HG03139 (cell line): ENCODE results near the gene TGM3.

ENCODE experiments used
- ATAC-seq: cut with Tn5 transposase; IDR thresholded peaks from one replicate; pipeline ENCODE4 v1.9.1; 2021; ENCODE audit not compliant: unreplicated experiment

Gene TGM3

GRCh38 chr20:2335096-2335870 is 39.5 kb downstream of the TGM3 start:
- ATAC-seq = no peak

DNA sequence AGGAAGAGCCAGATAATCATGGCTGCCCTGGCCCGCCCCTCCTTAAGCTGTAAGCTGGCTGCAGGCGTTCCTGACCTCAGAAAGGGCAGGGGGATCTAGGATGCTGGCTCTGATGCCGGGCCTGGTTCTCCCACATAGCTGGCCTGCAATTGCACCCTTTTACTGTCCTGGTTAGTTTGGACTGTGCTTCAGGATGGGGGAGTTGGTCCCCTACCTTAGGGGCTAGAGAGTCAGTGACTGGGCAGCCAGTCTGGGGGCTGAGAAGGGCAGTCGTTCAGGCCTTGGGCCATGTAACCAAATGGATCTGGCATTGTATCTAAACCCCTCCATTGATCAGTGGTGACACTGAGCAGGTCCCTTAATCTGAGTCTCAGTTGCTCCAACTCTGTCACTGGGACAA is 40.7 kb downstream of the TGM3 start:
- no peak for ATAC-seq

DNA sequence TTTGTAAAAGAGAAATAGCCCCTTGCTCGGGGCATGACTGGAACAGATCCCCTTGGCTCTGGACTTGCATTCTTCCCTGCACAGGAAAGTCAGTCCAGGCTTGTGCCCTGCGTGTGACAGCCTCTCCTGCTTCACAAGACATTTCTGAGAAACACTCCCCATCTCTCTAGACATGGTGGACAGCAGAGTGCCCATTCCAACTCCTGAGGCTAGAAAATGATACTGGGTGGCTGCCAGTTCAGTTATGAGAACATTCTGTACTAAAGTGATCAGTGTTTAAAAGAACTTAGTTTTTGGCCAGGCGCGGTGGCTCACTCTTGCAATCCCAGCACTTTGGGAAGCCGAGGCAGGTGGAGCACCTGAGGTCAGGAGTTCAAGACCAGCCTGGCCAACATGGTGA is 41.3 kb downstream of the TGM3 start:
- no peak for ATAC-seq

DNA sequence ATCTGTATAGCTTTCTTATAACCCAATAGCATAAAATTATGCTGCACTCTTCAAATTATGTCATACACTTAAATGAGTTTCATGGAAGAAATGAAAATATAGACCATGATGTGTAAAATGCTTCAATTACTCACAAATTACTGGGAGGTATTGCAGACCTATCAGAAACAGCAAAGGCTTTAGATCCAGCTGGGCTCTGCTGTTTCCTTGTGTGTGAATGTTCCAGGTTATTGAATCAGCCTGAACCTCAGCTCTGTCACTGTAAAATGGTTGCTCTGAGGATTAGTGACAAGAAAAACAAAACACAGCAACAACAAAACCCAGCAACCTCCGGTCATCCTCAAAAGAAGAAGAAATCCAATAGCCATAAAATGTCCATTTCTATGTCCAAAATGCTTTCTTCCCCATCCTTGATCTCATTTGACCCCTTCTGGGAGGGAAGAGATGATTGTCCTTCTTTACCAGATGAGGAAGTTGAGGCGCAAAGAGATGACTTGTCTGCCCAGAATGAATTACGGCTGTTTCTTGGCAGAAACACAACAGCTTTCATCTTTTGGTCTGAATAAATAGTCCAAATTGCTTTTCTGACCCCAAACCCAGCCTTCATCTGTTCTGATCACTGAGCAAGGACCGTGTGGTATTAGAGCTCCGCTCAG is 42.7 kb downstream of the TGM3 start:
- ATAC-seq = no peak

- no peak for ATAC-seq
Measured at GRCh38 chr20:2340136-2340535, 44.3 kb downstream of the TGM3 start.

- no peak for ATAC-seq
Measured at GRCh38 chr20:2340823-2341222, 45.0 kb downstream of the TGM3 start.

GRCh38 chr20:2341336-2341735 is 45.5 kb downstream of the TGM3 start:
- no peak for ATAC-seq

DNA sequence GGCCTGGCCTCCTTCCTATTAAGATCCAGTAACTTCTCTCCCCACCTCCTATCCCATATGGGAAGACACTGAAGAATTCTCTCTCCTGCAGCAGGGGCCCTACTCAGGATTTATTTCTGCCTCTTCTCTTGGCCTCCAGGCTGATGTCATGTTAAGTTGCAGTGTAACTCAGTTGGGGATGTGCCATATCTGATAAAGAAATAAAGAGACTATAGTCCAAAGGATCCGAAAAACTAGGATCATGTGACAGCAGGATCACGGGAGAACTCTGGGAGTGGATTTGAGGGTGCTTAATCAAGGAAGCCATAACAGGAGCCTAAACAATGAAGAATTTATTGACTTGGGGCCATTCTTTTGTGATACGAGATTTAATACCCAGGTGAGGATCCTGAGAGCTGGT is 46.4 kb downstream of the TGM3 start:
- no peak for ATAC-seq

GRCh38 chr20:2346188-2346587 is 50.4 kb downstream of the TGM3 start:
- ATAC-seq = no peak

- ATAC-seq = no peak
Measured at GRCh38 chr20:2348336-2348735, 52.5 kb downstream of the TGM3 start.

DNA sequence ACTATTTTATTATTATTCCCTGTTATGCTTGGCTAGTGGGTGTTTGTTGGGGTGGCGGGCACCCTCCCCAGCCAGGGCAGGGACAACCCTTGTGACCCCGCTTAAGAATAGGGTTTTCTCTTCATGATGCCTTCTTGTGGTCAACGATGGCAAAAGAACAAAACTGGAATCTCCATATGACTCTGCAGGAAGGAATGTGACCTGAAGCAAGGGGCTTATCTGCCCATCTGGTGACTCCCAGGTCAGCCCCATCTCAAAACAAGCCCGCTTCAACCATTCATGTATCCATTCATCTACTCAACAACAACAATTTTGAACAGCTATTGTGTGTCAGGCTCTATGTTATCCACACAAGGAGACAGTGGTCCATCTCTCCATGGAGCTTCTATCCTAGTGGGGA is 54.0 kb downstream of the TGM3 start:
- ATAC-seq = no peak

DNA sequence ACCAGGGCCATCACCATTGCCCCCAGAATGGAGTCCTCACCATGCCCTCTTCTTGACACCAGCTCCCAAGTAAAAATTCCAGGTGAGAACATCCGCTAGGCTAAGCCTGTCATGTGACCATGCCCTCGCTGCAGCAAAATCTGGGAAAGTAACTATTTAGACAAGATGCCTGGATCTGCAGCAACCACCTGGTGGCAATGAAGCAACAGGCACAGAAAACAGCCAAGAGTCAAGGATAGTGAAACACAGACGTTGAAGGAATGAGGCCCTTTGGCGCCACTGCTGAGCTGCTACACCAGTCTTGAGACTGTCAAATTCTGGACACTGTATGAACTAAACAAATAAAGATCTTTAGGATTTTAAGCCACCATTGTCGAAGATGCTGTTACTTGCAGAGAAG is 54.8 kb downstream of the TGM3 start:
- ATAC-seq = no peak

DNA sequence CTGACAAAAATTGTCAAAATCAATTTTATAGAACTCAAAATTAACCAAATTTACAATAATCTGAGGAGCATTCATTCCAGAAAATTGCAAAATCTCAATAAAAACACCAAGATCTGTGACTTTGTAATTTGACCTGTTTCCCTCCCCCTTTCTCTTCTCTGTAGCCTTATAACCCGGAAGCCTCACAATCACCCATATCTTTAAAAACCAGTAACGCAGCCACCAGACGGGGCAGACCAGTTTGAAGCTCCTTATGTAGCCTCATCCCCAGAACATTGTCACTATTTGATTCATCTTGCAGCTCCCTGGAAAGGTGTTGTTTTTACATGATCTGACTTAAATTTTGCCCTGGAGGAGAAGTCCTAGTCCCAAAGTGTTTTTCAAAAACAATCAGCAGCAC is 57.4 kb downstream of the TGM3 start:
- ATAC-seq = no peak

- ATAC-seq = no peak
Measured at GRCh38 chr20:2357114-2357513, 61.3 kb downstream of the TGM3 start.

DNA sequence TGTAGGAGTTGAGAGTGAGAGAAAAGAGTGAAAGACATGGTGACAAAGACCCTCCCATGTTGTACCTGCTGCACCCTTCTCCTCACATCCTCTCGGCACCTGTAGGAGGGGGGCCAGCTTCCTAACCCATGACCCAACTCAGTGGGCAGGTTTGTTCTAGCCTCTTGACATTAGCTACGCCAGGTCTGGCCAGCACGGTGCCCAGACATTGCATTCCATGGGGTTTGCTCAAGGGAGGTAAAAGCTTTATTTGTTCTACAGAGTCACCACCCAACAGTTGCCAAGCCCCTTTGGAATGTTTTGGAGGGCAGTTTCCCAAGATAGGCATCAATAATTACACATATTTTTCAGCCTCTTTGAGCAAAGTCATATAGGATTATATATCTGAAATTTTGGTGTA is 62.2 kb downstream of the TGM3 start:
- no peak for ATAC-seq

- no peak for ATAC-seq
Measured at GRCh38 chr20:2361035-2361593, 65.3 kb downstream of the TGM3 start.

GRCh38 chr20:2363187-2363586 is 67.4 kb downstream of the TGM3 start:
- no peak for ATAC-seq

DNA sequence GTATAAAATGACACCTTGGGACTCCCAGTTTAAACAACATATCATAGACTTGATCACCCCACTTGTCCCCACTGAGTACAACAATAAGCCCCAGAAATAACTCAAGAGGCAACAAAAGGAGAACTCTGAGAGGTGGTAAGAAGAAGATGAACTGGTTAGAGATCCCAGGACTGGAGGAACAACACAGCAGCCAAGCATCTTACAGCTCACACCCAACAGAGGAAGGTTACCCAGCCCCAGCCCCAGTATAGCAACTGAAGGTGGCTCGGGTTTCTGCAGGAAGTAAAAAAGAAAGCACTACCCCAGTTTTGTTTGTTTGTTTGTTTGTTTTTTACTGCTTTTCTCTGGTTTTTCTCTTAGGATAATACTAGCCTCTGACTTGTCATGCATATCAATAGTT is 67.8 kb downstream of the TGM3 start:
- ATAC-seq = no peak

DNA sequence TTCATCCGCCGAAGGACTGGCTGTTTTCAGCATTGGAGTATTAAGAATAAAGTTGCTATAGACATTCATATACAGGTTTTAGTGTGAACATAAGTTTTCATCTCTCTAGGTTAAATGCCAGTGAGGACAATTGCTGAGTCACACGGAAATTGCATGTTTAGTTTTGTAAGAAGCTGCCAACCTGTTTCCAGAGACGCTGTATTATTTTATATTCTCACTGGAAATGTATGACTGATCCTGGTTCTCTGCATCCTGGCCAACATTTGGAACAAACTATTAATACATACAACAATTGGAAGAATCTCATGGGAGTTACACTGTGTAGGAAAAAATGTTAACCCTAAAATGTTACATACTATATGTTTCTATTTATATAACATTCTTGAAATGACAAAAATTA is 68.2 kb downstream of the TGM3 start:
- ATAC-seq = no peak

DNA sequence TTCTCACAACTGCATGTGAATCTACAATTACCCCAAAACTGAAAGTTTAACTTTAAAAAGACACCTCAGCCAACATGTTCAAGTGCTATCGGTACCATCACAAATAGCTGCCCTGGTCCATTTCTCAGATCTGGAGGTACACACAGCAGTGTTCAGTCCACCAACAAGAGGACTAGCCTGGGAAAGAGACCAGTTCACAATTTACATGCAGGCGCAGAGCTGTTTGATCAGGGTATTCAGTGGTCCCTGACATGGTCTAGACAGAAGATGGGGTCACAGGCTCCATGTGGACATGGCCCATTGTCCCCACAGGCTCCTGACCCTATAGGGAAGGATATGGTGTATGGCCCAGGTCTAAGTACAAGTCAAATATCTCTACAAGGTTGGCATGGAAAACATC is 69.3 kb downstream of the TGM3 start:
- no peak for ATAC-seq

DNA sequence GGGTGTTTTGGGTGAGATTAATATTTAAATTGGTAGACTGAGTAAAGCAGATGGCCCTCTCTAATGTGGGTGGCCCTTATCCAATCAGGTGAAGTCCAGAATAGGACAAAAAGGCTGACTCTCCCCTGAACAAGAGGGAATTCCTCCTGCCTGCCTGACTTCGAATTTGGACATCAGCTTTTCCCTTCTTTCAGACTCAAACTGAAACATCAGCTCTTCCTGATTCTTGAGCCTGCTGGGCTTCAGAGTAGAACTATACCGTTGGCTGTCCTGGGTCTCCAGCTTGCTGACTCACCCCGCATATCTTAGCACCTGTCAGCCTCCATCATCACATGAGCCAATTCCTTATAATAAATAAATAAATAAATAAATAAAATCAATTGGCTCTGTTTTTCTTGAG is 69.9 kb downstream of the TGM3 start:
- ATAC-seq = no peak

GRCh38 chr20:2368621-2369020 is 72.8 kb downstream of the TGM3 start:
- ATAC-seq = no peak

GRCh38 chr20:2373098-2373497 is 77.3 kb downstream of the TGM3 start:
- ATAC-seq = no peak
